Effector memory CD8-positive, alpha-beta T cell (primary cell): ENCODE data around the gene LRRC8B.

Experiments
- ATAC-seq: fragments of 150-1000 bp; cut with Tn5 transposase; replicated peaks from 2 replicates; pipeline ENCODE4 v1.10.0; 2021; ENCODE audit warnings: mild to moderate bottlenecking, moderate library complexity
- DNase-seq, 3 experiments: peaks; one replicate each; pipeline ENCODE4 v3.0.0; 2021
- H3K27ac Mint-ChIP-seq, 2 donors: one replicate each; pipeline ENCODE4 v1.8.0; 2022; ENCODE audit warnings: mild to moderate bottlenecking in 2 of 2, mixed read lengths in 2 of 2, moderate library complexity in 2 of 2
- H3K27me3 Mint-ChIP-seq, 2 donors: one replicate each; pipeline ENCODE4 v1.8.0; 2022; ENCODE audit warnings: mixed read lengths in 2 of 2
- H3K36me3 Mint-ChIP-seq: one replicate; pipeline ENCODE4 v1.8.0; 2022; ENCODE audit warnings: mild to moderate bottlenecking, moderate library complexity, mixed read lengths; ENCODE audit not compliant: insufficient read depth
- H3K4me1 Mint-ChIP-seq, 2 donors: one replicate each; pipeline ENCODE4 v1.8.0; 2022; ENCODE audit warnings: low read depth in 2 of 2, mixed read lengths in 2 of 2
- H3K4me3 Mint-ChIP-seq, 2 donors: one replicate each; pipeline ENCODE4 v1.8.0; 2022; ENCODE audit warnings: mild to moderate bottlenecking in 2 of 2, mixed read lengths in 2 of 2, moderate library complexity in 2 of 2
- H3K9me3 Mint-ChIP-seq, 2 donors: one replicate each; pipeline ENCODE4 v1.8.0; 2022; ENCODE audit warnings: mixed read lengths in 2 of 2

The LRRC8B gene

GRCh38 chr1:89604414-89604735 is 79.7 kb downstream of the LRRC8B start:
- Mint-ChIP-seq H3K4me1 (peaks cover 46 to 58% of the 10 kb centered on the region in 2 donors), H3K27me3 (no peaks in the 10 kb centered on the region), H3K9me3 (no peaks in the 10 kb centered on the region), H3K36me3 (peaks cover 19% of the 10 kb centered on the region), H3K27ac (no peak overlapping the region), H3K4me3 (no peak overlapping the region)
- DNase-seq (no peak), ATAC-seq (no peak)

- ATAC-seq, result no peak
- DNase-seq, result no peak
- H3K4me1 Mint-ChIP-seq, result peaks cover 55 to 62% of the 10 kb centered on the region in 2 donors
- peak overlapping the region; percentile 96 to 97 for H3K27ac Mint-ChIP-seq
- peaks cover 23% of the 10 kb centered on the region for H3K36me3 Mint-ChIP-seq
- H3K4me3 Mint-ChIP-seq, result no peak overlapping the region
- no peaks in the 10 kb centered on the region for H3K9me3 Mint-ChIP-seq
- H3K27me3 Mint-ChIP-seq, result no peaks in the 10 kb centered on the region
Observed at GRCh38 chr1:89605692-89606091, 81.1 kb downstream of the LRRC8B start.

GRCh38 chr1:89606227-89606980 is 81.8 kb downstream of the LRRC8B start:
- Mint-ChIP-seq H3K36me3 (peaks cover 26% of the 10 kb centered on the region), H3K27ac (peak overlapping the region; percentile 96 to 97), H3K9me3 (no peaks in the 10 kb centered on the region), H3K4me1 (peaks cover 61 to 69% of the 10 kb centered on the region in 2 donors), H3K4me3 (peak overlapping the region in 1 of 2 donors; percentile 85), H3K27me3 (no peaks in the 10 kb centered on the region)
- DNase-seq (no peak), ATAC-seq (no peak)

- Mint-ChIP-seq H3K27me3 (no peaks in the 10 kb centered on the region), H3K4me3 (peak overlapping the region; percentile 41 to 85), H3K36me3 (peaks cover 26% of the 10 kb centered on the region), H3K9me3 (no peaks in the 10 kb centered on the region), H3K4me1 (peaks cover 61 to 75% of the 10 kb centered on the region in 2 donors), H3K27ac (peak overlapping the region; percentile 96 to 97)
- DNase-seq (peak in 2 of 3 experiments; percentile 7 to 22), ATAC-seq (peak; percentile 27)
Observed at GRCh38 chr1:89607156-89607555, 82.5 kb downstream of the LRRC8B start.

- peak overlapping the region; percentile 96 to 97 for H3K27ac Mint-ChIP-seq
- no peaks in the 10 kb centered on the region for H3K9me3 Mint-ChIP-seq
- H3K36me3 Mint-ChIP-seq, result peaks cover 26% of the 10 kb centered on the region
- H3K4me1 Mint-ChIP-seq, result peaks cover 64 to 79% of the 10 kb centered on the region in 2 donors
- H3K4me3 Mint-ChIP-seq, result peak overlapping the region; percentile 85 to 88
- H3K27me3 Mint-ChIP-seq, result no peaks in the 10 kb centered on the region
- no peak for ATAC-seq
- DNase-seq, result no peak
Observed at GRCh38 chr1:89607586-89608318, 83.1 kb downstream of the LRRC8B start.

GRCh38 chr1:89608319-89608983 is 83.8 kb downstream of the LRRC8B start:
- H3K27ac Mint-ChIP-seq, result peak overlapping the region; percentile 96 to 97
- DNase-seq (peak; percentile 55 to 62 (median 57)), ATAC-seq (peak; percentile 60)
- no peaks in the 10 kb centered on the region for H3K27me3 Mint-ChIP-seq
- H3K9me3 Mint-ChIP-seq, result no peaks in the 10 kb centered on the region
- peaks cover 26% of the 10 kb centered on the region for H3K36me3 Mint-ChIP-seq
- peak overlapping the region; percentile 85 to 88 for H3K4me3 Mint-ChIP-seq
- H3K4me1 Mint-ChIP-seq, result peaks cover 61 to 73% of the 10 kb centered on the region in 2 donors

- Mint-ChIP-seq H3K36me3 (peaks cover 26% of the 10 kb centered on the region), H3K4me1 (peaks cover 60 to 71% of the 10 kb centered on the region in 2 donors), H3K4me3 (peak overlapping the region; percentile 85 to 88), H3K27ac (peak overlapping the region; percentile 96 to 97), H3K9me3 (no peaks in the 10 kb centered on the region), H3K27me3 (no peaks in the 10 kb centered on the region)
- DNase-seq (peak; percentile 61 to 67 (median 64)), ATAC-seq (peak; percentile 46)
Observed at GRCh38 chr1:89608984-89609725, 84.5 kb downstream of the LRRC8B start.

GRCh38 chr1:89609781-89610456 is 85.3 kb downstream of the LRRC8B start:
- Mint-ChIP-seq H3K4me3 (peak overlapping the region; percentile 85 to 88), H3K27me3 (no peaks in the 10 kb centered on the region), H3K4me1 (peaks cover 61 to 75% of the 10 kb centered on the region in 2 donors), H3K9me3 (no peaks in the 10 kb centered on the region), H3K27ac (peak overlapping the region; percentile 96 to 97), H3K36me3 (peaks cover 26% of the 10 kb centered on the region)
- DNase-seq, result peak in 1 of 3 experiments; percentile 19
- ATAC-seq, result peak; percentile 1

- ATAC-seq (peak; percentile 50), DNase-seq (peak; percentile 57)
- Mint-ChIP-seq H3K27me3 (no peaks in the 10 kb centered on the region), H3K4me1 (peaks cover 55 to 73% of the 10 kb centered on the region in 2 donors), H3K36me3 (peaks cover 26% of the 10 kb centered on the region), H3K27ac (peak overlapping the region; percentile 96 to 97), H3K9me3 (no peaks in the 10 kb centered on the region), H3K4me3 (peak overlapping the region; percentile 85 to 88)
Observed at GRCh38 chr1:89610457-89611011, 85.9 kb downstream of the LRRC8B start.

GRCh38 chr1:89611721-89612120 is 87.1 kb downstream of the LRRC8B start:
- peak; percentile 23 for ATAC-seq
- Mint-ChIP-seq H3K4me3 (peak overlapping the region; percentile 85 to 88), H3K4me1 (peaks cover 50 to 69% of the 10 kb centered on the region in 2 donors), H3K9me3 (no peaks in the 10 kb centered on the region), H3K36me3 (peaks cover 26% of the 10 kb centered on the region), H3K27me3 (no peaks in the 10 kb centered on the region), H3K27ac (peak overlapping the region; percentile 96 to 97)
- DNase-seq, result no peak

- ATAC-seq (no peak), DNase-seq (no peak)
- Mint-ChIP-seq H3K36me3 (peaks cover 9% of the 10 kb centered on the region), H3K9me3 (no peaks in the 10 kb centered on the region), H3K27me3 (no peaks in the 10 kb centered on the region), H3K27ac (peak overlapping the region in 1 of 2 donors; percentile 35), H3K4me1 (peaks cover 32 to 51% of the 10 kb centered on the region in 2 donors), H3K4me3 (no peak overlapping the region)
Observed at GRCh38 chr1:89613928-89614327, 89.3 kb downstream of the LRRC8B start.
